B cell (primary cell): Measurements from ENCODE around the gene RP2.

Experiments used
- CTCF ChIP-seq: fragments of 200-600 bp; IDR thresholded peaks from one replicate; pipeline ENCODE4 v1.8.0; 2022; ENCODE audit warnings: antibody characterized with exemption, mild to moderate bottlenecking
- EZH2 ChIP-seq: IDR thresholded peaks from 2 replicates; pipeline ENCODE4 v1.6.1; 2012; ENCODE audit warnings: borderline replicate concordance, low read depth, mild to moderate bottlenecking, moderate library complexity, low read length; ENCODE audit not compliant: insufficient read depth, poor library complexity, severe bottlenecking

GRCh38 chrX:46918434-46918833 lies 81.6 kb downstream of the RP2 start:
- TF ChIP-seq CTCF (no peak), EZH2 (no peak)
